DOHH2 (cell line): ENCODE measurements around the gene DAPK2.
"Not testable (repeated sequence)": the region's sequence is repeated elsewhere in the genome, so short reads cannot be mapped to it uniquely, and the experiment has no call there.

Experiments
- H3F3A ChIP-seq: fragments of 200-600 bp; sonication (generic), shearing (Covaris generic); 2 replicates; pipeline ENCODE4 v1.6.0; 2016; ENCODE audit warnings: antibody characterized with exemption, mild to moderate bottlenecking; ENCODE audit not compliant: control insufficient read depth, insufficient read depth
- H3K27ac ChIP-seq: fragments of 200-600 bp; sonication (generic); 2 replicates; pipeline ENCODE4 v1.5.1; 2014; ENCODE audit warnings: low read depth, mild to moderate bottlenecking, low read length, moderate library complexity
- H3K27me3 ChIP-seq: fragments of 200-600 bp; sonication (generic); 2 replicates; pipeline ENCODE4 v1.6.1; 2014; ENCODE audit warnings: mild to moderate bottlenecking, low read length, mixed read lengths; ENCODE audit not compliant: control insufficient read depth
- H3K36me3 ChIP-seq: fragments of 200-600 bp; sonication (generic); 2 replicates; pipeline ENCODE4 v1.6.1; 2014; ENCODE audit warnings: mild to moderate bottlenecking, low read length, moderate library complexity, mixed read lengths; ENCODE audit not compliant: control insufficient read depth
- H3K4me1 ChIP-seq: fragments of 200-600 bp; sonication (generic); 2 replicates; pipeline ENCODE4 v1.6.1; 2014; ENCODE audit warnings: mild to moderate bottlenecking, low read length, mixed read lengths; ENCODE audit not compliant: control insufficient read depth
- H3K4me2 ChIP-seq: fragments of 200-600 bp; sonication (generic); 2 replicates; pipeline ENCODE4 v1.6.0; 2014; ENCODE audit warnings: mild to moderate bottlenecking, low read length, moderate library complexity
- H3K4me3 ChIP-seq: fragments of 200-600 bp; sonication (generic); 2 replicates; pipeline ENCODE4 v1.5.1; 2014; ENCODE audit warnings: mild to moderate bottlenecking, low read length, mixed read lengths
- H3K79me2 ChIP-seq: fragments of 200-600 bp; sonication (generic); 2 replicates; pipeline ENCODE4 v1.6.1; 2014; ENCODE audit warnings: mild to moderate bottlenecking, low read length, mixed read lengths; ENCODE audit not compliant: control insufficient read depth
- H3K9me2 ChIP-seq: fragments of 200-600 bp; sonication (generic); replicated peaks from 2 replicates; pipeline ENCODE4 v1.6.1; 2014; ENCODE audit warnings: mild to moderate bottlenecking, low read length, mixed read lengths; ENCODE audit not compliant: control insufficient read depth
- H3K9me3 ChIP-seq: fragments of 200-600 bp; sonication (generic); 2 replicates; pipeline ENCODE4 v1.6.1; 2014; ENCODE audit warnings: antibody characterized with exemption, low read length, mixed read lengths; ENCODE audit not compliant: control insufficient read depth, insufficient read depth
- H4K20me1 ChIP-seq: fragments of 200-600 bp; sonication (generic); 2 replicates; pipeline ENCODE4 v1.6.0; 2014; ENCODE audit warnings: low read depth, mild to moderate bottlenecking, antibody characterized with exemption, low read length, moderate library complexity; ENCODE audit not compliant: control insufficient read depth, insufficient read depth
- CTCF ChIP-seq: fragments of 200-600 bp; sonication (generic); IDR thresholded peaks from one replicate; pipeline ENCODE4 v1.5.1; 2014; ENCODE audit warnings: antibody characterized with exemption, mild to moderate bottlenecking, low read depth, low read length; ENCODE audit not compliant: poor library complexity, severe bottlenecking
- EZH2phosphoT487 ChIP-seq: fragments of 200-600 bp; sonication (generic); IDR thresholded peaks from 2 replicates; pipeline ENCODE4 v1.6.1; 2017; ENCODE audit warnings: borderline replicate concordance, mild to moderate bottlenecking, antibody characterized with exemption, low read length, moderate library complexity, mixed read lengths

DAPK2 gene

GRCh38 chr15:64058279-64058678 is 12.0 kb upstream of the DAPK2 start:
- Histone ChIP-seq H3K36me3 (no peaks in the 10 kb centered on the region), H3K4me1 (no peaks in the 10 kb centered on the region), H3K27me3 (0 out of 2 replicates have a peak, but pooled peaks cover 3% of the 10 kb centered on the region), H3K9me3 (no peaks in the 10 kb centered on the region), H3K4me3 (no peak overlapping the region), H3K79me2 (no peaks in the 10 kb centered on the region), H3K9me2 (no peaks in the 10 kb centered on the region), H3K4me2 (no peak overlapping the region), H3F3A (no peaks in the 10 kb centered on the region), H4K20me1 (no peaks in the 10 kb centered on the region), H3K27ac (no peak overlapping the region)
- no peak for TF ChIP-seq CTCF
- TF ChIP-seq EZH2phosphoT487, result no peak

DNA sequence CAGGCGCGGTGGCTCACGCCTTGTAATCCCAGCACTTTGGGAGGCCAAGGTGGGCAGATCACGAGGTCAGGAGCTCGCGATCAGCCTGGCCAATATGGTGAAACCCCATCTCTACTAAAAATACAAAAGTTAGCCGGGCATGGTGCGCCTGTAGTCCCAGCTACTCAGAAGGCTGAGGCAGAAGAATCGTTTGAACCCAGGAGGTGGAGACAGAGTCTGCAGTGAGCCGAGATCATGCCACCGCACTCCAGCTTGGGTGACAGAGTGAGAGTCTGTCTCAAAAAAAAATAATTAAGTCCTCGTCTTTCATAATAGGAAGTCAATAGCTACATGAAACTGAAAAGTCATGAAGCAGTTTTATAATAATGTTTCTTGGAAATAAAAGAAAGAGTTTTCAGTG is 7.4 kb upstream of the DAPK2 start:
- H3K27me3 ChIP-seq, H3K27ac ChIP-seq, H3K4me2 ChIP-seq, H3K9me3 ChIP-seq, H3F3A ChIP-seq, H3K4me1 ChIP-seq, H4K20me1 ChIP-seq, H3K36me3 ChIP-seq, H3K79me2 ChIP-seq, H3K4me3 ChIP-seq, H3K9me2 ChIP-seq: not testable (repeated sequence)

GRCh38 chr15:64052925-64053491 is 6.7 kb upstream of the DAPK2 start:
- no peaks in the 10 kb centered on the region for H4K20me1 ChIP-seq
- H3K4me2 ChIP-seq, result no peak overlapping the region
- H3K79me2 ChIP-seq, result no peaks in the 10 kb centered on the region
- no peaks in the 10 kb centered on the region for H3K9me2 ChIP-seq
- H3F3A ChIP-seq, result no peaks in the 10 kb centered on the region
- H3K27ac ChIP-seq, result no peak overlapping the region
- H3K9me3 ChIP-seq, result no peaks in the 10 kb centered on the region
- H3K4me3 ChIP-seq, result no peak overlapping the region
- no peak for TF ChIP-seq EZH2phosphoT487
- no peak for TF ChIP-seq CTCF
- H3K27me3 ChIP-seq, result peaks cover 5% of the 10 kb centered on the region; the same call in 1 of the 2 replicates
- no peaks in the 10 kb centered on the region for H3K4me1 ChIP-seq
- no peaks in the 10 kb centered on the region for H3K36me3 ChIP-seq

GRCh38 chr15:64051407-64052259 is 5.3 kb upstream of the DAPK2 start:
- peaks cover 3% of the 10 kb centered on the region for H3K4me1 ChIP-seq
- no peaks in the 10 kb centered on the region for H4K20me1 ChIP-seq
- H3K27me3 ChIP-seq, result peaks cover 19% of the 10 kb centered on the region
- H3K4me3 ChIP-seq, result no peak overlapping the region
- no peaks in the 10 kb centered on the region for H3K9me3 ChIP-seq
- H3K9me2 ChIP-seq, result no peaks in the 10 kb centered on the region
- no peak overlapping the region for H3K27ac ChIP-seq
- H3K36me3 ChIP-seq, result no peaks in the 10 kb centered on the region
- no peaks in the 10 kb centered on the region for H3F3A ChIP-seq
- H3K79me2 ChIP-seq, result no peaks in the 10 kb centered on the region
- H3K4me2 ChIP-seq, result no peak overlapping the region
- TF ChIP-seq EZH2phosphoT487 (no peak), CTCF (no peak)
